GM23338 (cell line): ENCODE results near the gene PPCS. TPM values are rescaled to one million over a fixed set of nuclear protein-coding genes. Genes with fewer than 3 reads are reported as not detected.

Experiments
- ATAC-seq: fragments of 200-7000 bp; cut with Tn5 transposase; 3 replicates; pipeline ENCODE4 v1.9.1; 2020
- DNase-seq: peaks from one replicate; pipeline ENCODE4 v3.0.0-alpha.2; 2015; ENCODE audit warnings: low spot score
- H2AFZ ChIP-seq: fragments of 200-600 bp; sonication (generic); 2 replicates; pipeline ENCODE4 v1.8.0; 2016; ENCODE audit warnings: antibody characterized with exemption, mild to moderate bottlenecking, moderate library complexity
- H3F3A ChIP-seq: fragments of 200-600 bp; sonication (generic); replicated peaks from 2 replicates; pipeline ENCODE4 v1.8.0; 2017; ENCODE audit warnings: antibody characterized with exemption, mixed run types, low read depth
- H3K27ac ChIP-seq: fragments of 200-600 bp; sonication (generic); 2 replicates; pipeline ENCODE4 v1.6.1; 2016; ENCODE audit warnings: low read depth
- H3K27me3 ChIP-seq: fragments of 200-600 bp; sonication (generic); 2 replicates; pipeline ENCODE4 v1.8.0; 2016; ENCODE audit warnings: mild to moderate bottlenecking, mixed run types, moderate library complexity; ENCODE audit not compliant: insufficient read depth
- H3K36me3 ChIP-seq: fragments of 200-600 bp; sonication (generic); 2 replicates; pipeline ENCODE4 v1.8.0; 2016; ENCODE audit warnings: mild to moderate bottlenecking; ENCODE audit not compliant: insufficient read depth
- H3K4me1 ChIP-seq: fragments of 200-600 bp; sonication (generic); 2 replicates; pipeline ENCODE4 v1.8.0; 2016; ENCODE audit warnings: mild to moderate bottlenecking, moderate library complexity; ENCODE audit not compliant: insufficient read depth
- H3K4me2 ChIP-seq: fragments of 200-600 bp; sonication (generic); 2 replicates; pipeline ENCODE4 v1.7.1; 2017; ENCODE audit warnings: mixed run types
- H3K4me3 ChIP-seq: fragments of 200-600 bp; sonication (generic); 2 replicates; pipeline ENCODE4 v1.6.1; 2016; ENCODE audit warnings: mixed run types
- H3K79me2 ChIP-seq: fragments of 200-600 bp; sonication (generic); replicated peaks from 2 replicates; pipeline ENCODE4 v1.8.0; 2017; ENCODE audit warnings: mild to moderate bottlenecking; ENCODE audit not compliant: insufficient read depth
- H3K9me2 ChIP-seq: fragments of 200-600 bp; sonication (generic); 2 replicates; pipeline ENCODE4 v1.8.0; 2017; ENCODE audit not compliant: insufficient read depth
- H4K20me1 ChIP-seq: fragments of 200-600 bp; sonication (generic); replicated peaks from 2 replicates; pipeline ENCODE4 v1.8.0; 2017; ENCODE audit warnings: mild to moderate bottlenecking; ENCODE audit not compliant: insufficient read depth
- H3K27ac Mint-ChIP-seq: 2 replicates; pipeline ENCODE4 v1.8.0; 2020; ENCODE audit warnings: inconsistent platforms, mild to moderate bottlenecking, moderate library complexity, mixed read lengths
- H3K27me3 Mint-ChIP-seq: 3 replicates; pipeline ENCODE4 v1.8.0; 2022; ENCODE audit warnings: low read depth, mild to moderate bottlenecking, moderate library complexity, mixed read lengths, inconsistent platforms; ENCODE audit not compliant: insufficient read depth, poor library complexity
- H3K36me3 Mint-ChIP-seq: 3 replicates; pipeline ENCODE4 v1.8.0; 2021; ENCODE audit warnings: low read depth, mild to moderate bottlenecking, inconsistent platforms, moderate library complexity, mixed read lengths
- H3K4me1 Mint-ChIP-seq: 3 replicates; pipeline ENCODE4 v1.8.0; 2020; ENCODE audit warnings: mild to moderate bottlenecking, inconsistent platforms, mixed read lengths
- H3K4me3 Mint-ChIP-seq: 3 replicates; pipeline ENCODE4 v1.8.0; 2021; ENCODE audit warnings: moderate library complexity, mild to moderate bottlenecking, inconsistent platforms, mixed read lengths
- H3K9me3 Mint-ChIP-seq: 3 replicates; pipeline ENCODE4 v1.8.0; 2020; ENCODE audit warnings: moderate library complexity, mild to moderate bottlenecking, inconsistent platforms, mixed read lengths
- CREB1 ChIP-seq: fragments of 250-450 bp; sonication (Bioruptor Pico); IDR thresholded peaks from 2 replicates; pipeline ENCODE4 v1.5.0; 2020; ENCODE audit warnings: low read depth, mild to moderate bottlenecking, moderate library complexity
- CTCF ChIP-seq, 2 experiments: fragments of 200-600 bp in 1 of 2; sonication (generic) in 1 of 2; conservative IDR thresholded peaks; 2 replicates each; pipeline versions ENCODE4 v1.5.1 to v1.6.1; 2016 to 2017; ENCODE audit warnings: antibody characterized with exemption in 2 of 2, low read depth in 2 of 2, mild to moderate bottlenecking in 2 of 2, moderate library complexity in 1 of 2
- EZH2 ChIP-seq: fragments of 200-600 bp; sonication (generic); IDR thresholded peaks from one replicate; pipeline ENCODE4 v1.8.0; 2017; ENCODE audit warnings: antibody characterized with exemption, mild to moderate bottlenecking, low read depth; ENCODE audit not compliant: unreplicated experiment
- EZH2phosphoT487 ChIP-seq: fragments of 200-600 bp; sonication (generic); IDR thresholded peaks from one replicate; pipeline ENCODE4 v1.8.1; 2018; ENCODE audit warnings: antibody characterized with exemption; ENCODE audit not compliant: unreplicated experiment
- JUNB ChIP-seq: IDR thresholded peaks from one replicate; pipeline ENCODE4 v1.6.1; 2016; ENCODE audit warnings: antibody characterized with exemption; ENCODE audit not compliant: unreplicated experiment
- NANOG ChIP-seq: IDR thresholded peaks from 2 replicates; pipeline ENCODE4 v1.6.1; 2016; ENCODE audit warnings: antibody characterized with exemption, borderline replicate concordance
- POLR2AphosphoS5 ChIP-seq: IDR thresholded peaks from 2 replicates; pipeline ENCODE4 v1.6.1; 2016; ENCODE audit warnings: antibody characterized with exemption, low read depth
- STAT1 ChIP-seq: IDR thresholded peaks from one replicate; pipeline ENCODE4 v1.6.1; 2016; ENCODE audit warnings: antibody characterized with exemption; ENCODE audit not compliant: unreplicated experiment
- ZNF331 ChIP-seq: fragments of 250-450 bp; sonication (Bioruptor Pico); IDR thresholded peaks from 2 replicates; pipeline ENCODE4 v1.5.0; 2020; ENCODE audit warnings: low read depth, mild to moderate bottlenecking, moderate library complexity
- ZNF462 ChIP-seq: fragments of 250-450 bp; sonication (Bioruptor Pico); IDR thresholded peaks from 2 replicates; pipeline ENCODE4 v1.5.0; 2020; ENCODE audit warnings: mild to moderate bottlenecking, moderate library complexity
- polyA plus RNA-seq: library from polyadenylated mRNA; unstranded; fragments of >200 nt; fragmentation: Nextera tagmentation; extraction: Ambion mirVana; gene quantifications from 2 replicates; pipeline ENCODE4 v1.2.1, GENCODE V29; 2016
- total RNA-seq: library from RNA; depleted of rRNA; stranded (reverse); fragments of >200 nt; shearing (Covaris generic); gene quantifications from 2 replicates; pipeline ENCODE4 v1.2.3, GENCODE V29; 2014
- TF ChIP-seq, protein P1 (sequence below): IDR thresholded peaks from one replicate; pipeline ENCODE4 v1.6.1; 2018; ENCODE audit warnings: antibody characterized with exemption; ENCODE audit not compliant: unreplicated experiment
- TF ChIP-seq, protein P2 (sequence below): IDR thresholded peaks from 2 replicates; pipeline ENCODE4 v1.6.1; 2016; ENCODE audit warnings: antibody characterized with exemption

PPCS gene
- total and polyA plus RNA-seq, 2 experiments from 2014 or later: 35.6 to 47.6 TPM

DNA sequence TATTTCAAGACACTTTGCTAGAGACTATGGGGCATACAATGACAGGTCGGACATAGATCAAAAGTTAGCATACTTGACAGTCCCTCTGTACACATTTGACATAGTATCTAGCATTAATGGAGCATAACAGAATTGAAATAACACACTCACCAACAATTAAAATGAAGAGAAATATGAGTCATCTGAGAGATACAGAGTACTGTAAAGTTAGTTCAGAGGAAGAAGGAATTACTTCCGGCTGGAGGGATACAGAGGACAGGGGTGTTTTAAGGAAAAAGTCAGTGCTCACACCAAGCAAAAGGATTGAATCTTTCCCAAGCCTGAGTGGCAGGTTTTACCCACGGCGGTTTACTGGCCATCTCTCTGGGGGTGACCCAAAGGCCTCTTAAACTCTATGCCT lies 3.0 kb upstream of the PPCS start:
- Mint-ChIP-seq H3K27ac (no peak overlapping the region), H3K27me3 (peaks cover 15% of the 10 kb centered on the region), H3K4me3 (no peak overlapping the region), H3K36me3 (peaks cover 13% of the 10 kb centered on the region), H3K9me3 (no peaks in the 10 kb centered on the region), H3K4me1 (peaks cover 8% of the 10 kb centered on the region)
- no peak overlapping the region for H3K27ac ChIP-seq
- no peaks in the 10 kb centered on the region for H3K36me3 ChIP-seq
- H3K4me2 ChIP-seq: no peak overlapping the region
- 0 out of 2 replicates have a peak, but pooled peaks cover 12% of the 10 kb centered on the region for H3F3A ChIP-seq
- TF ChIP-seq POLR2AphosphoS5: no peak
- no peak for TF ChIP-seq JUNB
- TF ChIP-seq STAT1: no peak
- TF ChIP-seq, protein P1, sequence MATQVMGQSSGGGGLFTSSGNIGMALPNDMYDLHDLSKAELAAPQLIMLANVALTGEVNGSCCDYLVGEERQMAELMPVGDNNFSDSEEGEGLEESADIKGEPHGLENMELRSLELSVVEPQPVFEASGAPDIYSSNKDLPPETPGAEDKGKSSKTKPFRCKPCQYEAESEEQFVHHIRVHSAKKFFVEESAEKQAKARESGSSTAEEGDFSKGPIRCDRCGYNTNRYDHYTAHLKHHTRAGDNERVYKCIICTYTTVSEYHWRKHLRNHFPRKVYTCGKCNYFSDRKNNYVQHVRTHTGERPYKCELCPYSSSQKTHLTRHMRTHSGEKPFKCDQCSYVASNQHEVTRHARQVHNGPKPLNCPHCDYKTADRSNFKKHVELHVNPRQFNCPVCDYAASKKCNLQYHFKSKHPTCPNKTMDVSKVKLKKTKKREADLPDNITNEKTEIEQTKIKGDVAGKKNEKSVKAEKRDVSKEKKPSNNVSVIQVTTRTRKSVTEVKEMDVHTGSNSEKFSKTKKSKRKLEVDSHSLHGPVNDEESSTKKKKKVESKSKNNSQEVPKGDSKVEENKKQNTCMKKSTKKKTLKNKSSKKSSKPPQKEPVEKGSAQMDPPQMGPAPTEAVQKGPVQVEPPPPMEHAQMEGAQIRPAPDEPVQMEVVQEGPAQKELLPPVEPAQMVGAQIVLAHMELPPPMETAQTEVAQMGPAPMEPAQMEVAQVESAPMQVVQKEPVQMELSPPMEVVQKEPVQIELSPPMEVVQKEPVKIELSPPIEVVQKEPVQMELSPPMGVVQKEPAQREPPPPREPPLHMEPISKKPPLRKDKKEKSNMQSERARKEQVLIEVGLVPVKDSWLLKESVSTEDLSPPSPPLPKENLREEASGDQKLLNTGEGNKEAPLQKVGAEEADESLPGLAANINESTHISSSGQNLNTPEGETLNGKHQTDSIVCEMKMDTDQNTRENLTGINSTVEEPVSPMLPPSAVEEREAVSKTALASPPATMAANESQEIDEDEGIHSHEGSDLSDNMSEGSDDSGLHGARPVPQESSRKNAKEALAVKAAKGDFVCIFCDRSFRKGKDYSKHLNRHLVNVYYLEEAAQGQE: no peak
- no peak for TF ChIP-seq ZNF331 (CRISPR knock-in tag)
- TF ChIP-seq CREB1 (CRISPR knock-in tag): no peak
- TF ChIP-seq, protein P2, sequence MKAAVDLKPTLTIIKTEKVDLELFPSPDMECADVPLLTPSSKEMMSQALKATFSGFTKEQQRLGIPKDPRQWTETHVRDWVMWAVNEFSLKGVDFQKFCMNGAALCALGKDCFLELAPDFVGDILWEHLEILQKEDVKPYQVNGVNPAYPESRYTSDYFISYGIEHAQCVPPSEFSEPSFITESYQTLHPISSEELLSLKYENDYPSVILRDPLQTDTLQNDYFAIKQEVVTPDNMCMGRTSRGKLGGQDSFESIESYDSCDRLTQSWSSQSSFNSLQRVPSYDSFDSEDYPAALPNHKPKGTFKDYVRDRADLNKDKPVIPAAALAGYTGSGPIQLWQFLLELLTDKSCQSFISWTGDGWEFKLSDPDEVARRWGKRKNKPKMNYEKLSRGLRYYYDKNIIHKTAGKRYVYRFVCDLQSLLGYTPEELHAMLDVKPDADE: no peak
- no peak for TF ChIP-seq NANOG
- no peak for TF ChIP-seq ZNF462 (CRISPR knock-in tag)
- no peak for TF ChIP-seq EZH2
- no peak for TF ChIP-seq EZH2phosphoT487
- no peak for TF ChIP-seq CTCF (conservative IDR thresholded peaks at IDR 0.05; ENCODE audit: low read depth in 2 of 2)
- no peaks in the 10 kb centered on the region for H3K27me3 ChIP-seq
- H3K9me2 ChIP-seq: no peaks in the 10 kb centered on the region
- H4K20me1 ChIP-seq: no peaks in the 10 kb centered on the region
- H3K4me3 ChIP-seq: no peak overlapping the region
- ATAC-seq (no peak), DNase-seq (no peak)
- H3K4me1 ChIP-seq: peaks cover 13% of the 10 kb centered on the region
- no peak overlapping the region for H2AFZ ChIP-seq
- peaks cover 14% of the 10 kb centered on the region; the same call in 1 of the 2 replicates for H3K79me2 ChIP-seq
